Measurements from ENCODE around the gene GRIK4.
A peak's percentile ranks its signal among the peaks of the same experiment; 100 is the strongest.

Gene GRIK4

DNA sequence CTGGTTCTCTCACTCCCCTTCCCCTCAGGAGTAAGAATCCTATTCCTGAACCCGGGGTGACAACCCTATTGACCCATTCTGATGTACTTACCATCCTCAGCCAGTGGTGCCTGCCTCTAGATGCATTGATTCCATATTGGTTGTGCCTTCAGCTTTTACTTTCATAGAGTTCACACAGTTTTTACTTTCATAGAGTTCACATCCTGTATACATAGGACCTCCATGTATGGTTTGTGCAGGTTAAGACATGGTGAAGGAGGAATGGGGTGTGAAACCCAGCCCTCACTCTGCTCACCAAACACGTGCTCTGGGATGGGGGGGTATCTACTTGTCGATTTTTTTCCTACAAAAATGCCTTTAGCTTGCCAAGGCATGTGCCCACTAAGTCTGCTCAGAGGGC lies 406.7 kb downstream of the GRIK4 start:
- no peak for DNase-seq (ENCODE audit: low spot score)

DNA sequence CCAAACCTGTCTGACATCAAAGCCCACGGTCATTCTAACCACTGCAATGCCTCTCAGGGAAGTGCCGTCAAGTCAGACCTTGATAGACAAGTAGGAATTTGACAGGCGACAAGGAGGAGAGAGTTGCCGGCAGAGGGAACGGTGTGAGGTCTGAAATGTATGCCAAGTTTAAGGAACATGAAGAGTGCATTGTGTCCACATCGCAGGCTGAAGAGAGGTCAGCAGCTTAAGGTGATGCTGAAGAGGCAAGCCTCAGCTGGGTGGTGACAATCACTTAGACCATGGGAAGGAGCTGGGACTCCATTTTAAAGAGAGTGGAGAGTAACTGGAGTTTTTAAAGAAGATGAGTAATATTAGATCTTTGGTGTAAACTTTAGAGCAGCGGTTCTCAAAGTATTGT lies 407.5 kb downstream of the GRIK4 start:
- DNase-seq (ENCODE audit: low spot score): no peak

- no peak for DNase-seq (ENCODE audit: low spot score)
Observed at GRCh38 chr11:120919566-120919965, 408.0 kb downstream of the GRIK4 start.

- DNase-seq (ENCODE audit: low spot score): no peak
Observed at GRCh38 chr11:120923866-120924508, 412.4 kb downstream of the GRIK4 start.

DNA sequence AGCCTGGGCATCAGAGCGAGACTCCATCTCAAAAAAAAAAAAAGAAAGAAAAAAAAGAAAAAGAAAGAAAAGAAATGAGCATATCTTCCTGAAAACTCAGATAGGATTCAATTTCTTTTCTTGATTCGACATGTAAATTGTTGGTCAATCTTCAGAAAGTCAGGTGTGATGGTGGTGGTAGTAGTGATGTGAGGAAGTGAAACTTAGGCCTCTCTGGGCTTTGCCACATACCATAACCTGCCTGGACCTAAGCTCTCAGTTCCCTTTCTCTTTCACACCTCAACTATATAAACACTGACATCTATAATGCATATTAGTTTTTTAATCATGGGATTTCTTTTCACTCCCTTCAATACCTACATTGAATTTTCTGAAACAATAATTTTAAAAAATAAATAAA lies 414.4 kb downstream of the GRIK4 start:
- DNase-seq (ENCODE audit: low spot score): no peak

- no peak for DNase-seq (ENCODE audit: low spot score)
Observed at GRCh38 chr11:120928627-120929026, 417.1 kb downstream of the GRIK4 start.

DNA sequence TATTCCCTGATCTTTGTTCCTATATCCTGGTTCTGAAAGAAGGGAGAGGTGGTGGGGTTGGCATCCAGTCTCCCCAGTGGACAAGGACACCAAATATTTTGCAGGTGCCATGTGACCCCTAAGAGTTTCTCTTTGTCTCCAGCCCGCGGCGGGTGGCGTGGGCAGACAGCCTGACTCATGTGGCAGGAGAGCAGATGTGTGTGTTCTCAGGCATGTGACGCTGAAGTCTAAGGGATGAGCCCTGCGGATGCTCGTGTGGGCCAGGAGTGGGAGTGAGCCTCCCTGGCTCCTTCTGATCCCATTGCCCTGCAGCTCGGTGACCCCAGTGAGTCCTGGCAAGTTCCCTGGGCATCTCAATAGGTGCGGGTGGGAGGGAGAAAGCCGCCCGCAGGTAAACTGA lies 417.5 kb downstream of the GRIK4 start:
- no peak for DNase-seq (ENCODE audit: low spot score)

- peak; percentile 22 for DNase-seq (ENCODE audit: low spot score)
Observed at GRCh38 chr11:120929664-120930154, 418.2 kb downstream of the GRIK4 start.

GRCh38 chr11:120931057-120931779 lies 419.7 kb downstream of the GRIK4 start:
- no peak for DNase-seq (ENCODE audit: low spot score)

DNA sequence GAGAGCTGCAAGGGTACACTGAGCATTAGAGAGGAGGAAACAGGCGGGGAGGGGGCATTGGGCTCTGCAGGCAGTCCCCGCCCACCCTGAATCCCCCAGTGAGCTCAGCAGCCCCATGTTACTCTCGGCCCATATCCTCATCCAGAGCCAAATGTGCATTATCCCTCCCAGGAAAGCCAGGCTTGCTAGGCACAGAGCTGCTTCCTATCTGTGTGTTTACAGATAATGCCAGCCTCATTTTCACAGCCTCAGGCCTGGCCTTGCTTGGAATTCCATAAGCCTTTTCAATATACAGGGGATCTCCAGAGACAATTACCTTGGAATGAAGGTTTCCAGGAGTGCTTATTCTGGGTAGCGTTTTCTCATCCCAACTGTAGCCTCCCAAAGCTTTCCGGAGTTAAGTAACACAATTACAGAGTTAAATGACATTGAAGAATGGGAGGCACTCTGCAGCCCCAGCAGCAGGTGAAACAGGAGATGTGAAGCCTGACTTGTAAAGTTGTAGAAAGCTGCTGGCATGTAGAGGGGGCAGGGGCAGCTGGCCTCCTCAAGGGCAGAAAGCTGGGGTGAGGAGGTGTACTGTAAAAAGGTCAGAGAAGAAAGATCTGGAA lies 420.9 kb downstream of the GRIK4 start:
- DNase-seq (ENCODE audit: low spot score): no peak

- DNase-seq (ENCODE audit: low spot score): no peak
Observed at GRCh38 chr11:120936356-120936755, 424.8 kb downstream of the GRIK4 start.

GRCh38 chr11:120937501-120937900 lies 426.0 kb downstream of the GRIK4 start:
- no peak for DNase-seq (ENCODE audit: low spot score)

- no peak for DNase-seq (ENCODE audit: low spot score)
Observed at GRCh38 chr11:120938260-120938659, 426.7 kb downstream of the GRIK4 start.

- DNase-seq (ENCODE audit: low spot score): no peak
Observed at GRCh38 chr11:120940160-120940848, 428.8 kb downstream of the GRIK4 start.

- no peak for DNase-seq (ENCODE audit: low spot score)
Observed at GRCh38 chr11:120941000-120941399, 429.5 kb downstream of the GRIK4 start.

- DNase-seq (ENCODE audit: low spot score): no peak
Observed at GRCh38 chr11:120942701-120943100, 431.2 kb downstream of the GRIK4 start.

DNA sequence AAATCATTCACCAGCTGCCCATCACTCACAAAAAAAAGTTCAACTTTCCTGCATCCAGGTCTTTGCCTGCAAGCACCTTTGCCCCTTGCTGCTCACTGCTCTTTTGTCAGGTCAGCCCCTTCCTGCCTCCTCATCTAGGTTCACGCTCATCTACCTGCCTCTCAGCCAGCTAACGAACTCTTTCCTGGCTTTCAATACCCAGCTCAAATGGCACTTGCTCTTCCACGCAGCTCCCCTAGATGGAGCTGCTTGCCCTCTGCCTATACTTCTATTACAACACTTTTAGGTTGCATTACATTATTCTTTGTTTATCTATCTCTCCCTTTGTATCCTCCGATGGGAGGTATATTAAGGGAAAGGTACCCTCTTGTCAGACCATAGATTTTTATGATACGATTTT lies 433.5 kb downstream of the GRIK4 start:
- no peak for DNase-seq (ENCODE audit: low spot score)

DNA sequence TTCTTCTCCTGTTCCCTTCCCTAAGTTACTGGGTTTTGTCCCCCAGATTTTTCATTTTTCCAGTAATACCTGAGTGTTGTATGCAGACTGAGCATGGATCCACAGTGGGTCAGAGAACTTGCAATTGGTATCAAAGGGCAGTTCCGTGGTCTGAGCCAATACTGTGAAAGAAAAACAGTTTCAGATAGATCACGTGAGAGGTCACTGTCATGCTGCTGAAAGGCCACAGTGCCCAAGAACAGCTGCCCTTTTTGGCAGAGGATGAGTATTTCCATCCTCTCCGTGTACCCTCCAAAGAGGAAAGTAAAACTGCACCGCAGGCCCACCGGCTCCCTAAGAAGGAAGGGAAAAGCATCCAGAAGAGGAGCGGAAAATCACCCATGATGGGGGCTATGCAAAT lies 439.3 kb downstream of the GRIK4 start:
- DNase-seq (ENCODE audit: low spot score): no peak

DNA sequence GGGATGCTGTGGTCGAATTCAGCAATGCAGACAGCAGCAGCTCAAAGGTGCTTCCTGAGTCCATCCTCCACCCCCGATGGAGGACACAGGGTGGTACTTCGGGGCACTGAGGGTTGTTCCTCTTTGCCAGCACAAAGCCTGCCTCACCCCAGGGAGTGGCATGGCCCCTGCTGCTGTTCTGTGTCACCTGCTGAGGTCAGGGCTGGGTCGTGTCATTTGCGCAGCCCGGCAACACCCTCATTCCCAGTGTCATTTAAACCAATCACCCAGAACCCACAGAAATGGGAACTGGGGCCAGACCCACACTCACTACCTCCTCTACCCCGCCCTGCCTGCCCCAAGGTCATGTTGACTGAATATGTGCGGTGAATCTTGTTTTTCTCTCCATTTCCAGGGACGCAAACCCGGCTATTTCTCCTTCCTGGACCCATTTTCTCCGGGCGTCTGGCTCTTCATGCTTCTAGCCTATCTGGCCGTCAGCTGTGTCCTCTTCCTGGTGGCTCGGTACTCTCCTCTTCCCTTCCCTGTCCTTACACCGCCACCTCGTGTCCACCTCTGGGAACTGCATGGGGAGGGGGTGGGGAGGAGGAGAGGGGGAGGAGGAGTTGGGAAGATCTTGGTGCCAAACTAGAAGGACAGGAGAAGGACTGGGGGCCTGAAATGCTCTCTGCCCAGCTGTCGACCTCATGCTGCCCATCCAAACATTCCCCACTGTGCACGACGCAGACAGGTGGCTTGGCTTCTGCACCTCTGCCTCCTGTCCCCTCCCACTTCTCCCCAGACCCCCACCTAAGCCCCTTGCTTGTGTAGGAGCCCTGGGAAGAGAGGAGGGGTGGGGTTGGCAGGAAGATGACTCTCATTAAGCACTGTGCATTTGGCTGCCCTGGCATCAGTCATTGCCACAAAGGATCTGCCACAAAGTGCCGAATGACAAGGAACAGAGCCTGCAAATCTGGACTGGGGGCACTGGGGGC lies 441.2 kb downstream of the GRIK4 start:
- peak; percentile 44 for DNase-seq (ENCODE audit: low spot score)

GRCh38 chr11:120954381-120954780 lies 442.8 kb downstream of the GRIK4 start:
- DNase-seq (ENCODE audit: low spot score): no peak

- no peak for DNase-seq (ENCODE audit: low spot score)
Observed at GRCh38 chr11:120956710-120957495, 445.4 kb downstream of the GRIK4 start.

All from CD4-positive, alpha-beta T cell treated with Interleukin-2 at 100 ng/mL for 4 hours (primary cell).